ENCODE measurements around the gene ZNF837.

DNA sequence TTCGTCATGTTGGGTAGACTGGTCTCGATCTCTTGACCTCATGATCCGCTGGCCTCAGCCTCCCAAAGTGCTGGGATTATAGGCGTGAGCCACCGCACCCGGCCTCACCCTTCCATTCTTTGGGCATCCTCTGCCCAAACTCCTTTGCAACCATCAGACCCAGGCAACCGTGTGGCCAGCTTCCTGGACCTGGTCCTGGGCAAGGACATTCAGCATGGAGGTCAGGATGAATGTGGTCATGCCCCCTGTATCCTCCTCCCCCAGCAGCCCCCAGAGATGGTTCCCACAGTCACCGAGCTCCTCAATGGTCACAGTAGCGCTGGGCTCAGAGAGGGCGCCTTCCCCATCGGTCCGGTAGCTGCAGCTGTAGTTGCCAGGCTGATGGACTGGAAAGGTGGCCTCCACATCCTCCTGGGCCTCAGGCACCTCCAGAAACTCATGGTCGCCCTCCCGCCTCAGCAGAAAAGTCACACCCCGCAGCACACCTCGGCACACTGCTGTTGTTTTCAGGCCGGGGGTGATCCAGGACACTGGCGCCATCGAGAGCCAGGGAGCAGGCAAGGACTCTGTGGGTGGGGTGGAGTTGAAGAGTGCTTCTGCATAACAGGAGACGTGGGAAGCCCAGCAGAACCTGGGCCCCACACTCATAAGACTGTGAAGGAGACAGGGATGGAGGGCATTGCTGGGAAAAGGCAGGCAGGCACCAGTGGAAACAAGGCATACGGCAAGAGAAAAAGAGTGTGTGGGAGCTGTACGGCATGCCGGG is 28.7 kb downstream of the ZNF837 start:
- TF ChIP-seq, protein P1, sequence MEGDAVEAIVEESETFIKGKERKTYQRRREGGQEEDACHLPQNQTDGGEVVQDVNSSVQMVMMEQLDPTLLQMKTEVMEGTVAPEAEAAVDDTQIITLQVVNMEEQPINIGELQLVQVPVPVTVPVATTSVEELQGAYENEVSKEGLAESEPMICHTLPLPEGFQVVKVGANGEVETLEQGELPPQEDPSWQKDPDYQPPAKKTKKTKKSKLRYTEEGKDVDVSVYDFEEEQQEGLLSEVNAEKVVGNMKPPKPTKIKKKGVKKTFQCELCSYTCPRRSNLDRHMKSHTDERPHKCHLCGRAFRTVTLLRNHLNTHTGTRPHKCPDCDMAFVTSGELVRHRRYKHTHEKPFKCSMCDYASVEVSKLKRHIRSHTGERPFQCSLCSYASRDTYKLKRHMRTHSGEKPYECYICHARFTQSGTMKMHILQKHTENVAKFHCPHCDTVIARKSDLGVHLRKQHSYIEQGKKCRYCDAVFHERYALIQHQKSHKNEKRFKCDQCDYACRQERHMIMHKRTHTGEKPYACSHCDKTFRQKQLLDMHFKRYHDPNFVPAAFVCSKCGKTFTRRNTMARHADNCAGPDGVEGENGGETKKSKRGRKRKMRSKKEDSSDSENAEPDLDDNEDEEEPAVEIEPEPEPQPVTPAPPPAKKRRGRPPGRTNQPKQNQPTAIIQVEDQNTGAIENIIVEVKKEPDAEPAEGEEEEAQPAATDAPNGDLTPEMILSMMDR (conservative IDR thresholded peaks at IDR 0.05) = no peak
- no peak for TF ChIP-seq EZH2 (IDR thresholded peaks at IDR 0.05; ENCODE audit: low read depth)

Measured in PC-9 (cell line).